Activated T-helper 1 cell treated with anti-CD3 and anti-CD28 coated beads, Interleukin-12 subunit alpha, Interleukin-12 subunit beta, Interleukin-2, Interleukin-4 antibody, amounts not matched to agents 30 ng/mL and 10 ng/mL and 1 ng/mL, durations not matched to agents 14 hours and 24 hours and 36 hours (primary cell): Measurements from ENCODE around the gene DPYD. TPM values are rescaled to one million over a fixed set of nuclear protein-coding genes. Genes with fewer than 3 reads are reported as not detected.
"Not testable (repeated sequence)": the region's sequence is repeated elsewhere in the genome, so short reads cannot be mapped to it uniquely, and the experiment has no call there.

ENCODE experiments used
- DNase-seq: peaks from one replicate; pipeline ENCODE4 v3.0.0; 2021; ENCODE audit warnings: low spot score
- H3K27ac Mint-ChIP-seq: one replicate; pipeline ENCODE4 v1.8.0; 2021; ENCODE audit warnings: mild to moderate bottlenecking, mixed read lengths
- H3K27me3 Mint-ChIP-seq: one replicate; pipeline ENCODE4 v1.8.0; 2022; ENCODE audit warnings: mild to moderate bottlenecking, moderate library complexity, mixed read lengths; ENCODE audit not compliant: insufficient read depth
- H3K36me3 Mint-ChIP-seq: one replicate; pipeline ENCODE4 v1.8.0; 2021; ENCODE audit warnings: low read depth, mixed read lengths
- H3K4me1 Mint-ChIP-seq: one replicate; pipeline ENCODE4 v1.8.0; 2021; ENCODE audit warnings: low read depth, mixed read lengths
- H3K4me3 Mint-ChIP-seq: one replicate; pipeline ENCODE4 v1.8.0; 2021; ENCODE audit warnings: mild to moderate bottlenecking, moderate library complexity, mixed read lengths
- H3K9me3 Mint-ChIP-seq: one replicate; pipeline ENCODE4 v1.8.0; 2021; ENCODE audit warnings: mixed read lengths
- intact Hi-C: fragments of 100-400 bp; cut with micrococcal nuclease; formaldehyde crosslinking; loops from one replicate; pipeline ENCODE4 v1.15.1; 2024
- total RNA-seq: library from RNA; stranded (reverse); gene quantifications from 2 replicates; pipeline ENCODE4 v1.2.3, GENCODE V29; 2022

The DPYD gene
- total RNA-seq, 1 donor from 2014 or later: 16.2 TPM

- Mint-ChIP-seq H3K4me3 (no peak overlapping the region), H3K9me3 (no peaks in the 10 kb centered on the region), H3K27me3 (no peaks in the 10 kb centered on the region), H3K4me1 (no peaks in the 10 kb centered on the region), H3K36me3 (no peaks in the 10 kb centered on the region), H3K27ac (no peak overlapping the region)
- intact Hi-C loops: no loop called here
- DNase-seq: no peak
Measured at GRCh38 chr1:97258597-97258996, 662.2 kb downstream of the DPYD start.

DNA sequence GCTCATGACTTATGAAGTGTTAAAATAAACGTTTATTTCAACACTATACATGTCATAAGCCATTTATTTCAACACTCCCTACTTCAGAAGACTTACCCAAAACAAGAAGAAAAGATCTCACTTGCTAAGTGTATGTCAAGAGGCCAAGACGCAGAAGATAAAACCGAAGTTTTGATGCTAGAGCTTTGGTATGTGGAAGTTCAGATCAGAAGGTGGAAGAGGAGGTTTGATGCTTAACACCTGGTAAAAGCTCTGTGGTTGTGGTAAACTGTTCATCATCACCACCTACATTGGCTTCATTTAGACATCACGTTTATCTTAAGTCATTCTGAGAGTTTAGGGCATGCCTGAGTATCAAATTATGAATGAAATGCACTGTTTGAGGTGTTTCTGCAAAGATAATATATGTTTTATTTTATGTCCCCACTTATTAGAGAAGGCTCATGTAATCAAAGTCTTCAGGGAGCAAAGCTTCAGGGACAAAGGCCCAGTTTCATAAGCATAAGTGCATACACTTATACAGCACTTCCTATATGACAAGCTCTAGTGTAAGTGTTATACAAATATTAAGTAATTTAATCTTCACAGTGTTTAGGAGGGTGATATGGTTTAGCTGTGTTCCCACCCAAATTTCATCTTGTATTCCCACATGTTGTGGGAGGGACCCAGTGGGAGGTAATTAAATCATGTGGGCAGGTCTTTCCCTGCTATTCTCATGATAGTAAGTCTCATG is 665.9 kb downstream of the DPYD start:
- intact Hi-C loops: no loop called here
- no peaks in the 10 kb centered on the region for H3K4me1 Mint-ChIP-seq
- no peak for DNase-seq
- no peaks in the 10 kb centered on the region for H3K36me3 Mint-ChIP-seq
- no peak overlapping the region for H3K27ac Mint-ChIP-seq
- no peaks in the 10 kb centered on the region for H3K27me3 Mint-ChIP-seq
- no peak overlapping the region for H3K4me3 Mint-ChIP-seq
- no peaks in the 10 kb centered on the region for H3K9me3 Mint-ChIP-seq

DNA sequence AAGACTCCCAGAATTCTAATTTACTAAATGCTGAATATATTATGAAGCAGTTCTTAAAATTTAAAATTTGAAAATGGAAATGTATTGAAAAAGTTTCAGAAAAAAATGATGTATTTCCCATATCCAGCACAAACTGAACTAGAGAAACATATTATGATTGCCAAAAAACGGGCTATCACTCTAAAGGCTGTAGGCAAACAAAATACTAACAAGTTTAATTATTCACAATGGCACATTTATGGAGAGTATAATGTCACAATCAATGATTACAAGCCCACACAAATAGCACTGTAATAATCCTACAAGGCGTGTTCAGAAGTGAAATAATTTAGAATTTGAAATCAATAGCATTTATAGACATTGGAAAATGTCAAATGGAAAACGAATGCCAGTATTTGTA is 667.9 kb downstream of the DPYD start:
- Mint-ChIP-seq H3K4me3 (no peak overlapping the region), H3K27ac (no peak overlapping the region), H3K36me3 (no peaks in the 10 kb centered on the region), H3K9me3 (no peaks in the 10 kb centered on the region), H3K4me1 (no peaks in the 10 kb centered on the region), H3K27me3 (no peaks in the 10 kb centered on the region)
- intact Hi-C loops: no loop called here
- DNase-seq: no peak

DNA sequence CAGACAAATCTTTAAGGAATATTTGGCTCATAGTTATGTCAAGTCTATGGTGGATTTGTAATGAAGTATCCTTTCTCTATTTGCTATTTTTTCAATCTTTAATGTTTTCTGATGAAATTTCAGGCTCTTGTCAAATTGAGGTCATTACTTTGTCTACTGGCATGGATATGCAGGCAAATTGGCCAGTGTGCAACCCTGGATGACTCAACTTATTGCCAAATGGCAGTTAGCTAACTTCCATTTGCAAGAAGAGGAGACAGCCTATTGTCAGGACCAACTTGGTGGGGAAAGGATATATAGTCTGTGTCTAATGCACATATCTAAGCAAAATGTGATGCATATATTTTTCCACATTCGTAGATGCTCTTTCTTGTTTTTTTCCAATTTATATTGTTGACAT is 668.8 kb downstream of the DPYD start:
- no peak for DNase-seq
- H3K9me3 Mint-ChIP-seq: no peaks in the 10 kb centered on the region
- H3K4me1 Mint-ChIP-seq: no peaks in the 10 kb centered on the region
- no peaks in the 10 kb centered on the region for H3K36me3 Mint-ChIP-seq
- no peak overlapping the region for H3K4me3 Mint-ChIP-seq
- no peak overlapping the region for H3K27ac Mint-ChIP-seq
- intact Hi-C loops: no loop called here
- no peaks in the 10 kb centered on the region for H3K27me3 Mint-ChIP-seq

GRCh38 chr1:97247196-97247595 is 673.6 kb downstream of the DPYD start:
- H3K27me3 Mint-ChIP-seq: no peaks in the 10 kb centered on the region
- no peak overlapping the region for H3K27ac Mint-ChIP-seq

GRCh38 chr1:97245682-97246081 is 675.2 kb downstream of the DPYD start:
- Mint-ChIP-seq H3K4me1 (no peaks in the 10 kb centered on the region), H3K9me3 (no peaks in the 10 kb centered on the region), H3K4me3 (no peak overlapping the region), H3K27ac (no peak overlapping the region), H3K36me3 (no peaks in the 10 kb centered on the region), H3K27me3 (no peaks in the 10 kb centered on the region)
- intact Hi-C loops: loop anchor here (2.0 kb wide), 1 partner anchor 805 kb away; no protein-coding TSS in a partner anchor
- no peak for DNase-seq

More at GRCh38 chr1:97247196-97247595, 673.6 kb downstream of the DPYD start:
- intact Hi-C loops: no loop called here
- no peak for DNase-seq
- Mint-ChIP-seq H3K9me3 (no peaks in the 10 kb centered on the region), H3K4me1 (no peaks in the 10 kb centered on the region), H3K36me3 (no peaks in the 10 kb centered on the region), H3K4me3 (no peak overlapping the region)

GRCh38 chr1:97245026-97245425 is 675.8 kb downstream of the DPYD start:
- Mint-ChIP-seq H3K4me1 (no peaks in the 10 kb centered on the region), H3K27ac (no peak overlapping the region), H3K36me3 (no peaks in the 10 kb centered on the region), H3K27me3 (no peaks in the 10 kb centered on the region), H3K9me3 (no peaks in the 10 kb centered on the region), H3K4me3 (no peak overlapping the region)
- DNase-seq: no peak
- intact Hi-C loops: loop anchor here (2.0 kb wide), 1 partner anchor 806 kb away; no protein-coding TSS in a partner anchor

DNA sequence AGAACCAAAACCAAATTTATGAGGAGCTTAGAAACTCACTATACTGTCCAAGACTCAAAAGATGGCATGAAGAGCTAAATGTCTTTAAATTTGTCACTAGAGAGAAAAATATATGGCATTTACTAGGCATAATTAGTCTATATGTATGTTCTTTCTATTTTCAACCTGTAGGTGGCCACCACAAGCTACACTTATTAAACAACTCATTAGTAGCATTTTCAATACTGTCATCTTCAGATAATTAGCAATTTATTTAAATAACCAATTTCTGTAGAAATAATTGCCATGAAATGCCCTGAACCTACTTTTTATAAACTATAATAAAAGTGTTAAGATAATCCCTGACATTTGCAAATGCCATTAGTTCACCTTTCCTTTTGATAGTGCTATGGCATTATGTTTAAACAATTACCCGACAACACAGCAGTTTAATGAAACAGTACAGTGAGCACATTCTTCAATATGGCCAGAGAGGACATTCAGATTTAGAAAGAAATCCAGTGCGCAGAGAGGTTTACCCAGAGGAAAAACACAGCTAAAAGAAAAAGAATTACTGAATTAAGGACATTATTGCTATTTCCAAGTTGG is 676.8 kb downstream of the DPYD start:
- Mint-ChIP-seq H3K9me3 (no peaks in the 10 kb centered on the region), H3K36me3 (no peaks in the 10 kb centered on the region), H3K27me3 (no peaks in the 10 kb centered on the region), H3K27ac (no peak overlapping the region), H3K4me3 (no peak overlapping the region), H3K4me1 (no peaks in the 10 kb centered on the region)
- intact Hi-C loops: loop anchor here (1.0 to 2.0 kb wide), 2 partner anchors 576 to 807 kb away; no protein-coding TSS in a partner anchor
- DNase-seq: no peak

DNA sequence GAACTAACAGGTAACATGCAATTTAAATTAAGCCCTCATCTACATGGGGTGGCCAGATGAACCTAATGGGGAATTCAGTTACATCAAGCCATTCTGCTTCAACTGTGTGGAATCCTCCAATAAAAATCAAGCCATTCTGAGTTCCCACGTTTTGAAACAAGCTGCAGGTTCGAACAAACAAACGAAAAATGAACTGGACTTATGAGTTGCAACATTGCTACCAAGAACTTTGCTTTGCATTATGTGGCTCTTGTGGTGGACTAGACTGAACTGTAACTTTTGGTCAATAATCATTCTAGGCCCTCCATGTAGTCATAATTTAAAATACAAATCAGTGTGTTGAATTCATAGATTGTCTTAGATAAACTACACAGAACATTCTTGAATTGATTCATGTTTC is 682.0 kb downstream of the DPYD start:
- DNase-seq: no peak
- no peaks in the 10 kb centered on the region for H3K4me1 Mint-ChIP-seq
- intact Hi-C loops: no loop called here
- H3K9me3 Mint-ChIP-seq: no peaks in the 10 kb centered on the region
- no peaks in the 10 kb centered on the region for H3K36me3 Mint-ChIP-seq
- H3K4me3 Mint-ChIP-seq: no peak overlapping the region
- H3K27me3 Mint-ChIP-seq: no peaks in the 10 kb centered on the region
- no peak overlapping the region for H3K27ac Mint-ChIP-seq

- H3K27ac Mint-ChIP-seq, H3K27me3 Mint-ChIP-seq, H3K4me1 Mint-ChIP-seq, H3K9me3 Mint-ChIP-seq, intact Hi-C loops, H3K4me3 Mint-ChIP-seq, H3K36me3 Mint-ChIP-seq, DNase-seq: not testable (repeated sequence)
Measured at GRCh38 chr1:97231354-97231753, 689.5 kb downstream of the DPYD start.

- H3K4me3 Mint-ChIP-seq: no peak overlapping the region
- H3K27me3 Mint-ChIP-seq: peaks cover 1% of the 10 kb centered on the region
- intact Hi-C loops: no loop called here
- no peaks in the 10 kb centered on the region for H3K9me3 Mint-ChIP-seq
- H3K4me1 Mint-ChIP-seq: no peaks in the 10 kb centered on the region
- no peak for DNase-seq
- H3K36me3 Mint-ChIP-seq: no peaks in the 10 kb centered on the region
- no peak overlapping the region for H3K27ac Mint-ChIP-seq
Measured at GRCh38 chr1:97212671-97213070, 708.2 kb downstream of the DPYD start.

GRCh38 chr1:97210307-97210706 is 710.5 kb downstream of the DPYD start:
- H3K4me1 Mint-ChIP-seq: no peaks in the 10 kb centered on the region
- no peaks in the 10 kb centered on the region for H3K36me3 Mint-ChIP-seq
- no peak for DNase-seq
- H3K9me3 Mint-ChIP-seq: no peaks in the 10 kb centered on the region
- intact Hi-C loops: no loop called here
- H3K27me3 Mint-ChIP-seq: peaks cover 1% of the 10 kb centered on the region
- no peak overlapping the region for H3K27ac Mint-ChIP-seq
- no peak overlapping the region for H3K4me3 Mint-ChIP-seq

DNA sequence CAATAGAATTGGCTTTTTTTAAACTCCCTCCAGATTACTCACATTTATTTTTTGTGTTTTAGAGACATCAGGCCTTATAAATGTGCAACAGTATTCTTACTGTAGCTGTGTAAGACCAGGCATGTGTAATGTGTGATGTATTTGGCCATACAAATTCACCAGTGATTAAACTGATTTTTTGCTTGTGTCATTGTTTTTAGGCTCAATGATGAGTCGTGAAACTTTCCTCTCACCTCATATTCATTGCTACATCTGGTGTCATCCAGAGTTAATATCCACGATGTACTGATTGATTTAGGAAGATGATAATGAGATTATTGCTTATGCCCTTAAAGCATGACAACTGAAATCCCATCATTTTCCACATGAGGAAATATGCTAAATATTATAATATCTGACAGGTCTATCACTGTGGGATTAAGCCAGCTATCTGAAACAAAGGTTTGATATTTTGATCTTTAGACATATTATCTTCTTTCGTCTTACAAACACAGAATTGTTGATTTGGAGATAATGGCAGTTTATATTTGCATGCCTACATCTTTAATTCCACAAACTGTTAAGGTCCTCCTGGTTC is 711.4 kb downstream of the DPYD start:
- Mint-ChIP-seq H3K4me3 (no peak overlapping the region), H3K9me3 (no peaks in the 10 kb centered on the region), H3K27me3 (peaks cover 1% of the 10 kb centered on the region), H3K27ac (no peak overlapping the region), H3K36me3 (no peaks in the 10 kb centered on the region), H3K4me1 (no peaks in the 10 kb centered on the region)
- DNase-seq: no peak
- intact Hi-C loops: no loop called here
